Cerebellar nuclear complex (tissue), 1 donor: ENCODE measurements around the gene ACKR2.
"Not testable (repeated sequence)": the region's sequence is repeated elsewhere in the genome, so short reads cannot be mapped to it uniquely, and the experiment has no call there.

Experiments used
- DNase-seq, 2 experiments: peaks; one replicate each; lab custom pipeline; 2025; lab: John Stamatoyannopoulos, UW

Gene ACKR2

GRCh38 chr3:42801784-42802183 lies 7.5 kb upstream of the ACKR2 start:
- no peak for DNase-seq

- no peak for DNase-seq
These were observed 6.3 kb upstream of the ACKR2 start for GRCh38 chr3:42802876-42803413.

- DNase-seq: peak in 1 of 2 experiments; percentile 23
These were observed 5.7 kb upstream of the ACKR2 start for GRCh38 chr3:42803414-42804105.

- DNase-seq: peak; percentile 75 to 89
These were observed 5.0 kb upstream of the ACKR2 start, which contains the start of gene HIGD1A for GRCh38 chr3:42804106-42804830. HIGD1A (minus strand) TSS chr3:42804490; CDS start chr3:42794253, 10,237 bp downstream.

GRCh38 chr3:42804831-42805132 lies 4.5 kb upstream of the ACKR2 start:
- no peak for DNase-seq

GRCh38 chr3:42805141-42805821 lies 4.0 kb upstream of the ACKR2 start:
- DNase-seq: no peak

- no peak for DNase-seq
These were observed 1.3 kb upstream of the ACKR2 start for GRCh38 chr3:42807929-42808328.

GRCh38 chr3:42810706-42811105 lies 1.5 kb downstream of the ACKR2 start:
- DNase-seq: not testable (repeated sequence)

- not testable (repeated sequence) for DNase-seq
These were observed 2.1 kb downstream of the ACKR2 start for GRCh38 chr3:42811118-42811883.

- DNase-seq: no peak
These were observed 5.0 kb downstream of the ACKR2 start for GRCh38 chr3:42814246-42814645.

GRCh38 chr3:42814914-42815507 lies 5.8 kb downstream of the ACKR2 start:
- no peak for DNase-seq

GRCh38 chr3:42815826-42816225 lies 6.6 kb downstream of the ACKR2 start:
- no peak for DNase-seq

GRCh38 chr3:42819351-42819965 lies 10.2 kb downstream of the ACKR2 start:
- DNase-seq: no peak

GRCh38 chr3:42820746-42821051 lies 11.5 kb downstream of the ACKR2 start:
- no peak for DNase-seq

- no peak for DNase-seq
These were observed 13.6 kb downstream of the ACKR2 start for GRCh38 chr3:42822828-42823227.

- DNase-seq: no peak
These were observed 14.1 kb downstream of the ACKR2 start for GRCh38 chr3:42823351-42823750.

GRCh38 chr3:42826141-42826540 lies 16.9 kb downstream of the ACKR2 start:
- no peak for DNase-seq

GRCh38 chr3:42827023-42827422 lies 17.8 kb downstream of the ACKR2 start:
- no peak for DNase-seq

- no peak for DNase-seq
These were observed 18.4 kb downstream of the ACKR2 start for GRCh38 chr3:42827654-42828053.

GRCh38 chr3:42829083-42829627 lies 19.9 kb downstream of the ACKR2 start:
- no peak for DNase-seq
